DMS114 treated with DMSO at 0.1 percent for 48 hours (cell line): ENCODE results near the gene RIPK3.
"Not testable (repeated sequence)": the region's sequence is repeated elsewhere in the genome, so short reads cannot be mapped to it uniquely, and the experiment has no call there.

Experiments
- DNase-seq: peaks from one replicate; lab custom pipeline; 2025; ENCODE audit not compliant: unreplicated experiment; lab: John Stamatoyannopoulos, UW

RIPK3 gene

DNA sequence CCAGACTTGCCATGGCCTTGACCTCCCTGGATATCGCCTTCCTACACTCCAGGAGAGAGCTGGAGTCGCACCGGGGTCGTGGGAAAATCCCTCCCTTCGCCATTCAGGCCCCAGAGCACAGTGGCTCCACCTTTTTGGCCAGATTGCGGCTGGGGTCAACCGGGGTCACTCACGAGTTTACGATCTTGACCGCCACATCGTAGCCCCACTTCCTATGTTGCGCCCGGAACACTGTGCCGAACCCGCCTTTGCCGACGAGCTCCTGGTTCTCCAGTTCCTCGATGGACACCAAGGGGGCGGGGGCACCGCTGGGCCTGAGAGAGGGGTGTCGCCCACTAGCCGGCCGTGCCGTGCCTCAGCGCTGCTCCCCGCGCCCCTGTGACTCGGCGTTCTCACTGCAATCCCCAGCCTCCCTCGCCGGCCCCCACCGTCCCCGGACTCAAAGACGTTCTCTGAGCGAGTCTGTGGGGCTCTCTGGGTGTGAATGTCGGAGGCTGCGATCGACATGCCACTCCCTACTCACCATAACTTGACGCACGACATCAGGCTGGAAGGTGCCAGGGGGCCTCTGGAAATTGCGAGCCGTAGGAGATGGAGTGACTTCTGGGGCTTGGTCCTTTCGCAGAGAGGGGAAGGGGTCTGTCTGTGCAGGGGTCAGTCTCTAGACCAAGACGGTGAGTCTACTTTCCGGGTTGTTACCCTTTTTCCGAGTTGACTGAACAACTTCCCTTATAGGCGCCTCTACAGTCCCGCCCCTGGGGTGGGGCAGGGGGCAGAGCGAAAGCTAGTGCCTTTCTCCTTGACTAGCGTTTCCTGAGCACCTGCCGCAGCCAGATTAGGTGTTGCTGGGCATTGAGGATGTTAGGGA is at the start of gene RIPK3:
Gene RIPK3, minus strand, starts transcription at position 708 of the 868 bp plus-strand sequence. Its CDS starts 165 bp downstream, at position 543.
- no peak for DNase-seq

DNA sequence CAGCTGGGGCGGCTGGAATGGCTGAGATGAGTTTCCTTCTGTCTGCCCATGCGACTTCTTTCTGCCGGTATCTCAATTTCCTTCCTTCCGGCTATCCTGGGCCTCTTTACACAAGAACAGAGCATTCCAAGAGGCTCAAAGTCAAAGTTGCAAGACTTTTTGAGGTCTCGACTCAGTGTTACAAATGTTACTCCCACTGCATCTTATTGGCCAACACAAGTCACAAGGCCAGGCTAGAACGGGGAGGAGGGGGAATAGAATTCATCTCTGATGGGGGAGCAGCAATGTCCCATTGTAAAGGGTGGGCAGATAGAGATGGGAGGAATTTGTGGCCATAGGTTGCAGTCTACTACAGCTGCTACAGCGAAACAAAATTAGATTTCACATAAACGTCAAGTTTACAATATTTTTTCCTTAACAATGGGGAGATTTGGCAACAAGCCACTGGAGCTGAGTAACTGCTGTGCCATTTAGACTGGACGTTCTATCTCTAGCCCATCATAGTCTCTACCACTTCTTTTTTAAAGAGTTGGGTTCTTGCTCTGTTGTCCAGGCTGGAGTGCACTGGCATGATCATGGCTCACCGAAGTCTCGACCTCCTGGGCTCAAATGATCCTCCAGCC is 49.5 kb upstream of the RIPK3 start:
- DNase-seq, result no peak

DNA sequence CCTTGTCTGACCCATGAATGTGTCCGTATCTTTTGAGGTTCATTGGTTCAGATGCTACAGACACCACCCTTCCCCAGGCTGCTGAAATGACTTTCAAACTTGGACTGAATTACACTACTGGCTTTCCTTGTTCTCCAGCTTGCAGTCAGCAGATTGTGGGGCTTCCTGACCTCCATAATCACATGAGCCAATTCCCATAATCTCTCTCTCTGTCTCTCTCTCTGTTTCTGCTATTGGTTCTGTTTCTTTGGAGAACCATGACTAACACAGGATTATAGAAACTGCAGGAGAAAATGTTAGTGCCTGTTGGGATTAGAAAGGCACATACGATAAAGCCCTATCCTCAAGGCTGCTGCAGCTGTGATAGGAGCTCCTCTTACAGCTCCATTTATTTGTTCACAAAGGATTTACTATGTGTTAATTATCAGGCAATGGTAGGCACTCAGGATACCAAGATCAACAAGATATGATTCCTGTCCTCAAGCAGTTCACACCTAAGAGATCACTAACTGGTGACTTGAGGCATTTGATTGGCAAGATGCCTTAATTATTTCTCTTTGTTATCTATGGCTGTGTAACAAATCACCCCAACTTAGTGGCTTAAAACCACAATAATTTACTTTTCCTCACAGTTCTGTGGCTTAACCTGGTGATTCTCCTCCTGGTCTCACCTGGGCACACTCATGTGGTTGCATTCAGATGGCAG is 48.8 kb upstream of the RIPK3 start:
- DNase-seq, result no peak

DNA sequence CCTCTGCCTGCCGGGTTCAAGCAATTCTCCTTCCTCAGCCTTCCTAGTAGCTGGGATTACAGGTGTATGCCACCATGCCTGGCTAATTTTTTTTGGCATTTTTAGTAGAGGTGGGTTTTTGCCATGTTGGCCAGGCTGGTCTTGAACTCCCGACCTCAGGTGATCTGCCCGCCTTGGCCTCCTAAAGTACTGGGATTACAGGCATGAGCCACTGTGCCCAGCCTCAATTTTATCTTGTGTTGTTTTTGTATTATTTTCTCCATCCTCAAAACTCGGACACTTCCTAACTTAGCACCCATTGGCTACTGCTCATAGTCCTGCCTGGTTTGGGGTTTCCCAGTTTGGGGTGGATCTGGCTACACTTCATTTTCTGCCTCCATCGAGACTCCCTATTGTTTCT is 47.8 kb upstream of the RIPK3 start:
- not testable (repeated sequence) for DNase-seq

DNA sequence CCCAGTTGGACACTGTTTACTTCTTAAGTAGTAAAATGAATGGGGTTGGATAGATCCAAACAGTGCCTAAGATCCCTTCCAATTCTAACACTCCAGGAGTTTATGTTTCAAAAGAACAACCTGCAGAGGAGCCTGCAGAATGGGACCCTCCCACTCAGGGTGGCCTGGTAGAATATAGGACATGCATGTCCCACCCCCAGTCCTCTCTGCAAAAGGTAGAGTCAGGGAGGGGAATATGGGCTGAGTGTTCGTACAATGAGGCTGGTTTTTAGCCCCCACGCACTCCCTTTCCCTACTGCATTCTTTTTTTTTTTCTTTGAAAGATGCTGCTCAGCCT is 47.2 kb upstream of the RIPK3 start:
- DNase-seq, result no peak

DNA sequence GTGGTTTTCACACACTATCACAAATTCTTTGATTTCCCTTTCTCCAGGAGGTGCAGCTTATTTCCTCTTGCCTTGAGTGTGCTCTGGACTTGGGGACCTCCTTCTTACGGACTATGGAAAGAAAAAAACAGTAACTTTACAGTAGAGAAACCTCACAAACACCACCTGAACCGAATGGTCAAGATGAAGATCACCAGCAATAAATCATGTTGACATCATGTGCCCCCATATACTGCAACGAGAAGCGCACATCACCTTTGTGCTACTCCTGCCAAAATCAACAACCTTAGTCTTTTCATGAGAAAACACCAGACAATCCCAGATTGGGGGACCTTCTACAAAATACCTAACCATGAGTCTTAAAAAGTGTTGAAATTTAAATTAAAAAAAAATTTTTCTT is 45.7 kb upstream of the RIPK3 start:
- DNase-seq, result no peak

DNA sequence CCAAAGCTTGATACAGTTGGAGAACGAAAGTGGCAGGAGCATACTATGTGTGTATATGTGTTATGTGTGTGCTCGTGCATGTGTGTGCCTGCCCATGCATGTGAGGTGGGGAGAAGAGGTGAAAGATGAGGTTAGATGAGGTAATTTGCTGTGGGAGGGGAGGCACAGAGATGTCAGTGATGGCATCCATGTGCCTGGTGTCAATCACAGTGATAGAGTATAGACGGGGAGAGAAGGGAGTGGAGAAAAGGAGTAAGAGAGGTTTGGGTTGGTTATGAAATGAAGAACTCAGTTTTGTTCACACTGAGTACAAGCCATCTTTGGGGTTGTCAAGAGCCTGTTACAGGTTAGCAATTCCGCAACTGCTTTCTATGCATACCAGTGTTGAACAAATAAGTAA is 44.4 kb upstream of the RIPK3 start:
- no peak for DNase-seq

DNA sequence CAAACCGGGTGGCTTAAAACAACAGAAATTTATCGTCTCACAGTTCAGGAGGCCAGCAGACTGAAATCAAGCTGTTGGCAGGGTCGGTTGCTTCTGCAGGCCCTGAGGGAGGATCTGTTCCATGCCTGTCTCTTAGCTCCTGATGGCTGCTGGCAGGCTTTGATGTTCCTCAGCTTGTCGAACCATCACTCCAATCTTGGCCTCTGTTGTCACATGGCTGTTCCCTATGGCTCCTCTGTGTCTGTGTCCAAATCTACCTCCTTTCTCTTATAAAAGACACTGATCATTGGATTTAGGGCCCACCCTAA is 42.2 kb upstream of the RIPK3 start:
- DNase-seq, result no peak

DNA sequence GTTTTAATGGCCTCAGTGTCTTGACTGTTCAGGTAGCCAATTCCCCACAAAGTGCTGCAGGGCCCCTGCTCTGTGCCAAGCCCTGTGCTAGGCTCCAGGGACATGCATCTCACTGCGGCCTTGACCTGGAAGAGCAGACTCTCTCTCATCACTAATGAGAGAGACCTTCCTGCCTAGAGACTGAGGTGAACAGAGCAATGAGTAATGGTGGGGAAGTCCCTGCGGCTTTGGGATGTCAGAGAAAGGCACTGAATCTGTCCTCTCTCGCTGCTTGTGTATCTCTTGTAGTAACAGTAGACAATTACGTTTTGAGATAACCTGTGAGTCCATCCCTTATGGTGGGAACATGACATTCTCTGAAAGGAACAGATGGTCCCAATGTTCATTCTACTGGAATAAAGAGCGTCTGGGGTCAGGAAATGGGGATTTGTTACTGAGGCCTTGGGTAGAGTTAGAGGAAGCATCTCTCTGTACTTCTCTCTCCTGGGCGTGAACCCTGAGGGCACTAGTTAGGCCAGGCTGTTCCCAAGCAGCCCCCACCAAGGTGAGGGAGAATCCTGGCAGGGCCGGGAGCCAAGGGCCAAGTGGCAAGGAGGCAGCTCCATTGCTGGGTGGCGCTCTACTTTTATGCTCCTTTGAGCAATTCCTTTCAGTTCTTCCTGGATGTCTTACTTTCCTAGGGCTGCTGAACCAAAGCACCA is 41.7 kb upstream of the RIPK3 start:
- DNase-seq, result no peak

DNA sequence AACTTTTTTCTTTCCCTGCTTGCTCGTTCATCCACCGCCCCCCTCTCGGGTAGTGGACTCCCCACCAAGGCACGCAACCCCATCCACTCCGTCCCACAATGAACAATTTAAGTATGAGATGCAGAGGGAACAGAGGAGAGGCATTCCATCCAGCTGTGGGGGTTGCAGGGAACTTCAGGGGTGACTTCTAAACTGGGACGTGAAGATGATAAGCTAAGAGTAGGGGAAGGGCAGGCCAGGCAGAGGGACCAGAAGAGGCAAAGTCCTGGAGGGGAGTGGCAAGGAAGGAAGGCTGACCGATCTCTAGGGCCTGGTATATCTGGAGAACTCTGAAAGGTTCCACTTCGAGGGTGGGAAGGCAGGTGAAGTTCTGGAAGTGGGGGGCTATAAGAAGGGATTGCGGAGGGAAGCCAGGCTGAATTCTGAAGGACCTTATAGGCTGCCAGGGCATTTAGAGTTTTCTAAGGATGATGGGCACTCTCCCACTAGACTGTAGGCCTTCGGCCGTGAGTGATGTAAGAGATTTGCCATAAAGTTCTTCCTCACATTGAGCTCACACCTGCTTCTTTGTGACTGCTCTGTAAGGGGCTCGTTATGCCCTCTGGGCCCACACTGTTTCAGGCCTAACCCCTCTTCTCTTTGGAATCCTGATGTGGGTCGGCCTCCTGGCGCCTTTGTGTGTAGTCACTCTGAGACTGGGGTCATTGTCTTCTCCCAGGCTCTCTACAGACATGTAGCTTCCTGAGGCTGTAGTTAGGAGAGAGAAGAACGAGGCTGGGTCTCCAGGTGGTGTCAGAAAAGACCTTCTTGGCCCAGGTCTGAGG is 40.3 kb upstream of the RIPK3 start:
- DNase-seq, result no peak

DNA sequence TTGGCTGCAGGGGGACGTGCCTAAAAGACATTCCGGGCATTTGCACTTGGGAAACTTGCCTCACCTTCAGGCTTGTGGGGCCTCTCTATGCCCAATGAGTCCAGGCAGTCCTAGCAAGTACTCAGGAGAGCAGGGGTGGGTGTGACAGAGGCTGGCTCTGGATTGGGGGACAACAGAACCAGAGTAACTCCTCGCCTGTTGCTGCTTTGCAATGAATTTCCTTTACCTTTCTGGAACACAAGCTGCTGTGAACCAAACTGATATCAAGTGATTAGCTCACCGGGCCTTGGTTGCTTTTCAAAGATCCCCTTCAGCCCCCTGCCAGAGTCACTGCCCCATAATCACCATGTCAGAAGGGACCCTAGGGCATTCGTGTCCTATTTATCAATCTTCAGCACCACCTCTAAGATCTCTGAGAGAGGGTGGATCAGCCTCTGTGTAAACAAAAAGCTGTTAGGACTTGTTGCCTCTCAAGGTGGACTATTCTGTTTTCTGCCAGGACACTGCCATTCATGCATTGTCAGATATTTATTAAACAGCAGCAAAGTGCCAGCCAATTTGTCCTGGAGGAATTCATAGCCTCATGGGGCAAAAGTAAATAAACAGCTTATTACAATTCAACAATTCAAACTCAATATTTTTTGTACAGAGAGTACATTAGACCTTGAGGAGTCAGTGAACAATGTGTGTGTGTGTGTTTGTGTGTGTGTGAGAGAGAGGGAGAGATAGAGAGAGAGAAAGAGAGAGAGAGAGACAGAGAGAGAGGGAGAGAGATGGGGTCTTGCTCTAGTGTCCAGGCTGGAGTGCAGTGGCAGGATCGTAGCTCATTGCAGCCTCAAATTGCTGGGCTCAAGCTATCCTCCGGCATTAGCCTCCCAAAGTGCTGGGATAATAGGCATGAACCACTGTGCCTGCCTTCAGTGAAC is 39.5 kb upstream of the RIPK3 start:
- DNase-seq, result no peak

DNA sequence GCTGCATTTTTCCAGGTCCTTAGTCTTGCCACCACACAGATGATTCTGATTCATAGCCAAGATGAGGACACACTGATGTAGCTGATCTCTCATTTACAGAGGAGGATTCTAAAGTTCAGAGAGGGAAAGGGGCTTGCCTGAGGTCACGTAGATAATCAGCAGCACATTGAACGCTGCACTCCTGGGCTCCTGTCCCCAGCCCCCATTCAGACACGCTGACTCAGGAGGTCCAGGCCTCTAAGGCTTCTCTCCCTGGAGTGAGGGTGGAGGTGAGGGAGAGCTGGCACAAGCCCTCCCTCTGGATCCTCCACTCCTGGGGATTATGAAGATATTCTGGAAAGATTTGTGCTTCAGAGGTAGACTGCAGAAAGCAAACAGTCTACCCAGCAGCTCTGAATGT is 38.5 kb upstream of the RIPK3 start:
- DNase-seq, result no peak

DNA sequence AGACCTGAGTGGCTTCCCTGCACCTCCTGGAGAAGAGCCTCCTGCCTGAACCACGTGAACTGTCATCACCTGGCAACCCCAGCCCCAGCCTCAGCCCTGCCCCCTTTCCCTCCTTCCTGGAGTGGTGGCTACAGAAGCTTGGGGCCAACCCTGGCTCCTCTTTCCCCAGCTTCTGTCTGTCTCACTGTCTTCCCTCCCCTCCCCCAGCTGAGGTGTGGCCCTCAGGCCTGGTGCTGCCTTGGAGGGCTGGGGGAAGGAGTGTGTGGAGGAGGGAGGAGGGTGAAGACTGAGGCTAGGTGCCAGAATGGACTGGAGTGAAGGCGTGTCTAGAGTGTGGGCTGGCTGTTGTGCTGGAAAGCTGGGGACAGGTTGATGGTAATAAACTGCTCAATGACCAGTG is 37.9 kb upstream of the RIPK3 start:
- DNase-seq, result no peak

DNA sequence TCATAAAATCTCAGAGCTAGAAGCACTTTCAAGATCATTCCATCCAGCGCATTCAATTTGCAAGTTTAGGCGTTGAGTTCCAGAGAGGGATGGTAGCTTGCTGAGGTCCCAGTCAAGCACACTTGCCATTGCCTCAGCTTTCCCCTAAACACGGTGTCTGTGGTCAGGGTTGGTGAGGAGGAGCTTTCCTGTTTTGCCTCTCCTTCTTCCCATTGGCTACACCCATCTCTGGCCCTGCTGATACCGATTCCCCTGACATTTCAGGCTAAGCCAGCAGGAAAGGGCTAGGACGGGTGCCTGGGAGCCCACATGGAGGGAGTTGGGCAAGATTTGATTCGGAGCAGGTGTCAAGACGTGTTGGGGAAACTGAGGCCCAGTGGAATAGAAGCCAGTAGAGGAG is 37.3 kb upstream of the RIPK3 start:
- DNase-seq, result no peak

DNA sequence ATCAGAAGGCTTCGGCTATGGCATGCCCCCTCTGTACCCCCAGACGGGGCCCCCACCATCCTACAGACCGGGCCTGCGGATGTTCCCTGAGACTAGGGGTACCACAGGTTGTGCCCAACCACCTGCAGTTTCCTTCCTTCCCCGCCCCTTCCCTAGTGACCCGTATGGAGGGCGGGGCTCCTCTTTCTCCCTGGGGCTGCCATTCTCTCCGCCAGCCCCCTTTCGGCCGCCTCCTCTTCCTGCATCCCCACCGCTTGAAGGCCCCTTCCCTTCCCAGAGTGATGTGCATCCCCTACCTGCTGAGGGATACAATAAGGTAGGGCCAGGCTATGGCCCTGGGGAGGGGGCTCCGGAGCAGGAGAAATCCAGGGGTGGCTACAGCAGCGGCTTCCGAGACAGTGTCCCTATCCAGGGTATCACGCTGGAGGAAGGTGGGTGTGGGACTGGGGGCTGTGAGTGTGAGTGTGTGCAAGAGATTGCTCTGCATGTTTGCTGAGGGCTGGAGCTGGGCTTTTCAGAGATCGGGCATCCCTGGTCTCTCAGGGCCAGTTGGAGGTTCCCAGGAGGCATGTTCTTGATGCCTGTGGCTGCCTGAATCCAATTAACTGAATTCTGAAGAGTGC is 36.8 kb upstream of the RIPK3 start:
- no peak for DNase-seq

DNA sequence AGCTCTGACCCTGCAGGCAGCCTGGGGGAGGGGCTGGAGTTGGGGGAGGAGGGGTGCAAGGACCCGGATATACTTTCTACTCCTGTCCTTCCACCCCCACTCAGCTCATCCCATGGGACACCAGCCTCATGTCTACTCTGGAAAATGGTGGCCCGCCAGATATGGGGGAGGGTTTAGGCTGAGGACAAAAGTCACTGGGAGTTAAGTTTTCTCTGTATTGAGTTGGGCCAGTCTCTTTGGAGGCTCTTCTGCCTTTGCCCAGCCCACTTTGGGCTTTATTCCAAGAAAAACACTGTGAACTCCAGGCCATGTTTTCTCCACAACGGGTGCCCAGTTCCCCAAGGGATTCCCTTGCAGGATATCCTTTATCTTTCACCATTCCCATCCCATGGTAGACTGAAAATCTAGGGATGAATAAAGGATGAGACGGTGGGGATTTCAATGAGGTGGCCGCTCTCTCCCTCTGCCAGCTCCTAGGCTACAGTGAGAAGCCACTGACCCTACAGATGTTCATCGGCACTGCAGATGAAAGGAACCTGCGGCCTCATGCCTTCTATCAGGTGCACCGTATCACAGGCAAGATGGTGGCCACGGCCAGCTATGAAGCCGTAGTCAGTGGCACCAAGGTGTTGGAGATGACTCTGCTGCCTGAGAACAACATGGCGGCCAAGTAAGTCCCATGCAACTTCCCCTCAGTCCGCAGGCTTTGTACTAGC is 33.1 kb upstream of the RIPK3 start:
- DNase-seq, result no peak

DNA sequence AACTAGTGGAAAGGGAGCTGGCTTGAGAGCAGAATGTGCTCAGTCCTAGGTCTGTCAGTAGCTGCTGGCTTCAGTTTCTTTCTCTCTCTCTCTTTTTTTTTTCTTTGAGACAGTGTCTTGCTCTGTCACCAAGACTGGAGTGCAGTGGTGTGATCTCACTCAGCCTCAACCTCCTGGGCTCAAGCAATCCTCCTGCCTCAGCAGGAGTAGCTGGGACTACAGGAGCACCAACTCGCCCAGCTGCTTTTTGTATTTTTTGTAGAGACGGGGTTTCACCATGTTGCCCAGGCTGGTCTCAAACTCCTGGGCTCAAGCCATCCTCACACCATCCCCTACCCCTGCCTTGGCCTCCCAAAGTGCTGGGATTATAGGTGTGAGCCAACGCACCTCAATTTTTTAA is 31.8 kb upstream of the RIPK3 start:
- not testable (repeated sequence) for DNase-seq

DNA sequence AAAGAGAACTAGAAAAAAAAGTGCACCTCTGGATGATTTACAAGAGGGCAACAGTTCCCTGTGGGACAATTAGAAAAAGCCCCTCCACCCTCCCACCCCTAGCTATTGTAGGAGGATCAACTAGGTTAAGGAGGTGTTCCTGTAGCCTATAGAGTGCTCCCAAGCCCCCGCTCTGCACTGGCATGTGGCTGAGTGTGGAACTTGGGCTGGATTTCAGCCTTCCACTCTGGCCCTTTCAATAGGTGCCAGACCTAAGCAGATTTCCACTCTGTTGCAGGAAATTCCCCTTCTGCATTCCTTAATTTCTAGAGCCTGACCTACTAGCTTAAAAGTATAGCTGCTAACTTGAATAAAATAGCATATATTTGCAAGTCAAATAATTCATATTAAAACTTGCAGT is 31.0 kb upstream of the RIPK3 start:
- no peak for DNase-seq
